Left ventricle myocardium superior (tissue), 1 donor: ENCODE measurements around the gene CTTNBP2. TPM values are rescaled to one million over a fixed set of nuclear protein-coding genes. Genes with fewer than 3 reads are reported as not detected.

Experiments used
- ATAC-seq: fragments of 200-7000 bp; cut with Tn5 transposase; one replicate; pipeline ENCODE4 v1.9.1; 2020; ENCODE audit warnings: mild to moderate bottlenecking, moderate library complexity
- DNase-seq: peaks from one replicate; pipeline ENCODE4 v3.0.0-alpha.2; 2020
- intact Hi-C: fragments of 100-400 bp; cut with micrococcal nuclease; formaldehyde crosslinking; loops from one replicate; pipeline ENCODE4 v1.11.0; 2022
- total RNA-seq: library from RNA; stranded (reverse); fragmentation: NEBNext Ultra II Directional; extraction: Animal tissue kit (Norgen Biotek cat#: 25700); gene quantifications from one replicate; pipeline ENCODE4 v1.2.1, GENCODE V29; 2021
- donor health status: DM: no; HTN: yes; CAD: no; lungs with severe emphysema.

CTTNBP2 gene
- total RNA-seq, 1 donor from 2014 or later, result 0.77 TPM

- DNase-seq, result no peak
- ATAC-seq, result peak; percentile 15
- intact Hi-C loops, result no loop called here
Observed at GRCh38 chr7:117835016-117835664, 38.1 kb downstream of the CTTNBP2 start.

- no peak for DNase-seq
Observed at GRCh38 chr7:117830422-117830954, 42.8 kb downstream of the CTTNBP2 start.

GRCh38 chr7:117829450-117830117 lies 43.7 kb downstream of the CTTNBP2 start:
- intact Hi-C loops, result no loop called here
- DNase-seq, result no peak
- ATAC-seq, result peak; percentile 47

More at GRCh38 chr7:117830422-117830954, 42.8 kb downstream of the CTTNBP2 start:
- intact Hi-C loops, result no loop called here
- ATAC-seq, result peak; percentile 65

GRCh38 chr7:117828825-117829224 lies 44.4 kb downstream of the CTTNBP2 start:
- DNase-seq (no peak), ATAC-seq (no peak)

GRCh38 chr7:117827862-117828261 lies 45.4 kb downstream of the CTTNBP2 start:
- intact Hi-C loops, result no loop called here
- ATAC-seq, result no peak
- DNase-seq, result no peak

More at GRCh38 chr7:117828825-117829224, 44.4 kb downstream of the CTTNBP2 start:
- intact Hi-C loops, result no loop called here

GRCh38 chr7:117825132-117825531 lies 48.1 kb downstream of the CTTNBP2 start:
- intact Hi-C loops, result no loop called here
- DNase-seq, result no peak
- ATAC-seq, result no peak

GRCh38 chr7:117824592-117824991 lies 48.6 kb downstream of the CTTNBP2 start:
- ATAC-seq, result no peak
- no peak for DNase-seq
- intact Hi-C loops, result no loop called here

GRCh38 chr7:117819558-117819957 lies 53.7 kb downstream of the CTTNBP2 start:
- DNase-seq, result no peak
- ATAC-seq, result no peak
- intact Hi-C loops, result no loop called here

GRCh38 chr7:117818232-117818631 lies 55.0 kb downstream of the CTTNBP2 start:
- ATAC-seq, result no peak
- intact Hi-C loops, result no loop called here
- DNase-seq, result no peak

- ATAC-seq (no peak), DNase-seq (no peak)
- intact Hi-C loops, result no loop called here
Observed at GRCh38 chr7:117816727-117817126, 56.5 kb downstream of the CTTNBP2 start.

- intact Hi-C loops, result no loop called here
- DNase-seq, result no peak
- ATAC-seq, result no peak
Observed at GRCh38 chr7:117811696-117812095, 61.5 kb downstream of the CTTNBP2 start.

GRCh38 chr7:117810642-117811512 lies 62.4 kb downstream of the CTTNBP2 start:
- ATAC-seq, result no peak
- no peak for DNase-seq
- intact Hi-C loops, result no loop called here

GRCh38 chr7:117809958-117810357 lies 63.3 kb downstream of the CTTNBP2 start:
- intact Hi-C loops, result no loop called here
- DNase-seq (no peak), ATAC-seq (peak; percentile 85)

GRCh38 chr7:117808910-117809705 lies 64.1 kb downstream of the CTTNBP2 start:
- ATAC-seq, result peak; percentile 35
- DNase-seq, result no peak
- intact Hi-C loops, result no loop called here

GRCh38 chr7:117808341-117808757 lies 64.9 kb downstream of the CTTNBP2 start:
- intact Hi-C loops, result no loop called here
- DNase-seq, result peak; percentile 53
- peak; percentile 90 for ATAC-seq

GRCh38 chr7:117807676-117808075 lies 65.6 kb downstream of the CTTNBP2 start:
- DNase-seq, result no peak
- intact Hi-C loops, result no loop called here
- ATAC-seq, result peak; percentile 14

GRCh38 chr7:117806011-117806410 lies 67.2 kb downstream of the CTTNBP2 start:
- DNase-seq, result no peak
- intact Hi-C loops, result no loop called here
- ATAC-seq, result no peak

- ATAC-seq (no peak), DNase-seq (no peak)
- intact Hi-C loops, result no loop called here
Observed at GRCh38 chr7:117805241-117805640, 68.0 kb downstream of the CTTNBP2 start.

GRCh38 chr7:117803476-117803875 lies 69.8 kb downstream of the CTTNBP2 start:
- DNase-seq, result no peak
- intact Hi-C loops, result no loop called here
- no peak for ATAC-seq
